Stimulated activated CD4-positive, alpha-beta T cell treated with anti-CD3 and anti-CD28 coated beads, Interleukin-12 subunit alpha, Interleukin-12 subunit beta, amount 100 ng/mL, for 24 hours (primary cell): ENCODE results near the gene KCNH1.
"Not testable (repeated sequence)": the region's sequence is repeated elsewhere in the genome, so short reads cannot be mapped to it uniquely, and the experiment has no call there.

Source experiments
- DNase-seq, 2 experiments: peaks; one replicate each; pipeline ENCODE4 v3.0.0-alpha.2; 2020; ENCODE audit warnings: low read depth in 2 of 2

Gene KCNH1

DNA sequence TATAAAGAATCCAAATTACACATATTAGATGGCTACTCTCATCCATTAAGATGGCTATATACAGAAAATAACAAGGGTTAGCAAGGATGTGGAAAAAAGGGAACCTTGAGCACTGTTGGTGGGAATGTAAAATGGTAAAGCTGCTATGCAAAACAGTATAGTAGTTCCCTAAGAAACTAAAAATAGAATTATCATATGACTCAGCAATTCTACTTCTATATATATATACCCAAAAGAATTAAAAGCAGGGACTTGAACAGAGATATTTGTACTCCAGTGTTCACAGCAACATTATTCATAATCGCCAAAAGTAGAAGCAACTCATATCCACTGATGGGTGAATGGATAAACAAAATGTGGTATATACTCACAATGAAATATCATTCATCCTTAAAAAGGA, 126.1 kb downstream of the KCNH1 start:
- no peak for DNase-seq

DNA sequence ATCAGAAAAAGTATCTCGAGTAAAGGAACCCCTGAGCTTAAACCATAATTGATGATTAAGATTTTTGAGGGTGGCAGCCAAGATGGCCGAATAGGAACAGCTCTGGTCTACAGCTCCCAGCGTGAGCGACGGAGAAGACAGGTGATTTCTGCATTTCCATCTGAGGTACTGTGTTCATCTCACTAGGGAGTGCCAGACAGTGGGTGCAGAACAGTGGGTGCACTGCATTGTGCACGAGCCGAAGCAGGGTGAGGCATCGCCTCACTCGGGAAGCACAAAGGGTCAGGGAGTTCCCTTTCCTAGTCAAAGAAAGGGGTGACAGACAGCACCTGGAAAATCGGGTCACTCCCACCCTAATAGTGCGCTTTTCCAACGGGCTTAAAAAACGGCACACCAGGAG, 138.0 kb downstream of the KCNH1 start:
- DNase-seq = not testable (repeated sequence)

DNA sequence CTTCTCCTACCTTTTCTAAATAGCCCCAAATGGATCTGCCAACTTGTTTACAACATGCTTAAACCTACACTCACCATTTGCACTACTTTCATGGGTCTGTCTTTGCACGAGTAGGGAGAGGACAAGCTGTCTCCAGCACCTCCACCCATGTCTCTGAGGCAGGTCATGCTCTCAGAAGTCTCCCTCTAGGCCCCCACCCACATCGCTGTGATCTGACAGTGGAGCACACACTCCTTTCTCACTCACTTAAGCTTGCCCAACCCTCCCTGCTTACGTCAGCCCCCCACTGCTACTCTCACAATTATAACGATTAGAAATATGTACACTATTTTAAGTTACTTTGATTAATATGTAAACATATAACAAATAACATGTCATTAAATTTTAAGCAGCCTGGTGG, 141.1 kb downstream of the KCNH1 start:
- DNase-seq = no peak

DNA sequence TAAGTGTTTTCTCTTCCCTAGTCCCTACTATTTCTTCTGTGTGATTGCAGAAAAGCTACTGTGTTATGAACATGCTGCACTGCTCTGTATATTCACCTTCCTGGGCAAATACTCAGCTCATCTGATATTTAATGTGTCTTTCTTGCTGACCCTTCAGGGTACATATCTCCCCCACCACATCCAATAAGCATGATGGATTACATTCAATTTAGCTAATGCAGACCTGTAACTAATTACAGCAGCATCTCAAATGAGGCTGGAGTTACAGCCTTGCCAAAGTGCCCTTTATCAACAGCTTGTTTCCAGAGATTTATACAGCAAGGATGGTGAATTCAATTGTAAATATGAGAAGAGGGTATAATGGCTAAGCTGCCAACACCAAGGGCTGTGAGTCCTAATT, 144.0 kb downstream of the KCNH1 start:
- no peak for DNase-seq

DNA sequence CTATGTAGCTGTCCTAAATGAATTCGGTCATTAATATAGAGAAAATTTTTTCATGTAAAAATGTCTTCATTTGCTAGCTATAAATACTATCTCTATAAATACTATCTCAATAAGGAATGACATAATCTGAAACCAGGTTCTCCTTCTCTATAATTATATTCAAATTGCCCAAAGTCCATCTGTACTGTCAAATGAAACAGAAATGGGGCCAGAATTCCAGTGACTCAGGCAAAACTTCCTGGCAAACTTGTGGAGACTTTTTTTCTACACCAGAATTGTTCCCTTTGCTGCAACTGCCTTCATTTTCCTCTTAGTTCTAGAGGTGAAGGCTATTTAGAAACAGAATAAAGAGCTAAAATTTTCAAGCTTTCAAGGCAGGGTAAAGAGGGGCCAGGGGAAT, 152.5 kb downstream of the KCNH1 start:
- DNase-seq = no peak

DNA sequence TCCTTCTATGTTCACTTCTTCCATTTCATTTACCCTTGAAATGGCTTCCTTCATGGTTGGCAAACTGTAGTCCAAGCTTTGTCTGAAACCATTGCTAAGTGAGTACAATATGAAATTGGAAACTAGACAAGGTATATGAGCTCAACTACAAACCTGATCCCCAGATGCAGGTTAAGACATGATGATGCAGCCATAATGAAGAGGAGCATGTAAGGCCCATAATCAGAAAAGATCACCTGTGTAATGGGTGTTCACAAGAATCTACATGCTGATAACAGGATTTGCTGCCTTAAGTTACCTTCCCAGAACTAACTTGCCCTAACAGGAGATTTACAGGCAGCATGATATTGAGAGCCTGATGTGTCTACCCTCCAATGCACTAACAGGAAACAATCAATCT, 153.9 kb downstream of the KCNH1 start:
- DNase-seq = no peak

DNA sequence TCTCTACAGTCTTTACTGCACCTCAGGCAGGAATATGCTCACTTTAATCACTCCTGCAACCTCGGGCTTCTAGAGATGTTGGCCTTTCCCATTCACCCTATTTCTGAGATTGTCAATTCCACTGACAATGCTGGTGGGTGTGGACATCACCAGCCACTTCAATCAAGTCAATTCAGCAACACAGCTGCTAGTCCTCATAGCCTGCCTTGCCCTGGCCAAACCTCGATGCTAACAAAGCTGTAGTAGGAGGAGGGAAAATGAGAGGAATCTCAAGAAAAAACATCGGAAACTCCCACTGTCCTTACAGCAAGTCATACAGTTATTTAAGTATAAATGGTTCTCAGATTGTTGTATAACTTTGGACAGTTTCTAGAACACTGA, 155.0 kb downstream of the KCNH1 start:
- DNase-seq = no peak

DNA sequence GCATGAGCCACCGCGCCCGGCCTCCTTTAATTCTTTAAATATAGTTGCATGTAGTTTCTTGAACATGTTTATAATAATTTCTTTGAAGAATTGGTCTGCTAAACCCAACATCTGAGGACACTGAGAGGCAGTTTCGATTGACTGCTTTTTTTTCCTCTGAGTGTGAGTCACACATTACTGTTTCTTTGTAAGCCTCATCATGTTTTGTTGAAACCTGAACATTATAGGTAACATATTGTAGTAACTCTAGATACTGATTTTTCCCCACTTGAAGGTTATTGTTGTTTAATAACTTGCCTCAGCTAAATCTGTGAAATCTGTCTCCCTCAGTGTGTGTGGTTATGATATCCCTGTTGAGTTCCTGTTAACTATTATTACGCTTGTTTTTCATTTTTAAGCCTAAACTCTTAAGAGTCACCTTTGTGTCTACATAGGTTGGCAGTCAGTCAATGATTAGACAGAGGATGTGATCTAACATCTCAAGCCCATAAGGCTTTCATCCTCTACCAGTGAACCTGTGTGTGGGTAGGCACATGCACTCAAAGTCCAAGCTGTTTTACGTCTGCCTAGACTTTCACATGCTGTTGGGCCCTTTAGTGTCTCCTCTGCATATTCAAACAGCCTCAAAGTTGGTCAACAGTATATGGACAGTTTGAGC, 155.5 kb downstream of the KCNH1 start:
- DNase-seq = no peak

DNA sequence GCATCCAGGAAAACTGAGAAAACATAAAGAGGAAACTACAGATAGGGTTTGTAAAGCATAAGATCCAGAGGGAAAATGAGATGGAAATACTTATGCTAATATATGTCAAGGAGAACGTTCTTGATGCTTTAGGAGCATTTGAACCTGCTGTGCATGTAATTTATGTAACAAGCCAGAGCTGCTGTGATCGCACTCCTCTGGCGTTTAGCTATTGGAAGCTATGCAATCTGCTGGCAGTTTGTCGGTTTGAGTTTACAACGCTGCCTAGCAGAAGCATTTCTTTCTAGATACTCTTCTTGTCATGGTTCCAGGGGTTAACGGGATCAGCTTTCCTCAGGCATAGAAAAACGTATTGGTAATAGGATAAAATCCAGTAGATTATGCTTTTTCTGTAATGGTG, 182.7 kb downstream of the KCNH1 start:
- no peak for DNase-seq

DNA sequence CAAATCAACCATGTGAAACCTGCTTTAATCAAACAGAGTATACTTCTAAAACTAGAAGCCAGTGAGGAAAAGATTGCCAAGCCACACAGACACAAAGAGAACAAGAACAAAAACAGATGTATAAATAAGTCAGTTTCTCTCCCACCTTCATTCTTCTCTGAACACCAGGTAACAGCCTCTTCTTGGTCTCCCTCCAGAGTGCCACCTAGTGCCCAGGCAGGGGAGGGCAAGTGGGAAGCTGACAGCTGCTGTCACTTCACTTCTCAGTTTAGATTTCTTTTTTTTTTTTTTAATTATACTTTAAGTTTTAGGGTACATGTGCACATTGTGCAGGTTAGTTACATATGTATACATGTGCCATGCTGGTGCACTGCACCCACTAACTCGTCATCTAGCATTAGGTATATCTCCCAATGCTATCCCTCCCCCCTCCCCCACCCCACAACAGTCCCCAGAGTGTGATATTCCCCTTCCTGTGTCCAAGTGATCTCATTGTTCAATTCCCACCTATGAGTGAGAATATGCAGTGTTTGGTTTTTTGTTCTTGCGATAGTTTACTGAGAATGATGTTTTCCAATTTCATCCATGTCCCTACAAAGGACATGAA, 183.9 kb downstream of the KCNH1 start:
- DNase-seq = peak; percentile 23 to 61

DNA sequence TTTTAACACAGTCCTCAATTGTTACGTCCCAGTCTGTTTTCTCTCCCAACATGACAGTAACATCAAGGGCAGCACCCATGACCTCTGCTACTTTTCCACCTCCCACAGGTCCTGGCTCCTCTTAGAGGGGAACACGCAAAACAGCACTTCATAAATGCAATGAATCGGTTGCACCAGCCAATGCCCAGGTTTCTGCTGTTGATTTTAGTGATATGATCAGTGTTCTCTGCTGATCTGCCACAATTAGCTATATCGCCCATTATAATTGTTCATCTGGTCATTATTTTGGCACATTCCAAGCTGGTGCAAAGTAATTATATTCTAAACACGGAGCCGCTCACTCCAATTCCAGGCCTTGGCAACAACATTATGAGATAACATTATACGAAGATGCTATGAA, 184.5 kb downstream of the KCNH1 start:
- no peak for DNase-seq

DNA sequence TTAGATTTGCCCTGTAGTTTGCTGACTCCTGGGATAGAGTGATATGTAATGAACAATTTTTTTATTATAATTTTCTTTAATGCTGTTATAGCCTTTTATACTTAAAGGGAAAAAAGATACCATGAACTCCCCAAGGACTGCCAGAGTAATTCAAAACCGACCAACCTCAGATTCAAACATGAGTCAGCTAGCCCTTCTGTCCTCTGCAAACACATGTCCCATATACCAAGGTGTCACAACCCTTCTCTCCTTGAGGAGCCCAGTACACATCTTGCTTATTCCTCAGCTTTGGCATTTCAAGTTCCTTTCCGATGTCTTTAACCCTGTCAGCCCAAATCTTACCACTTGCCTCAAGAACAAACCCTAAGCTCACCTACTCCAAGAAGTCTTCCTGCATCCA, 184.9 kb downstream of the KCNH1 start:
- no peak for DNase-seq

- DNase-seq = no peak
Measured at GRCh38 chr1:210944252-210944651, 189.7 kb downstream of the KCNH1 start.

DNA sequence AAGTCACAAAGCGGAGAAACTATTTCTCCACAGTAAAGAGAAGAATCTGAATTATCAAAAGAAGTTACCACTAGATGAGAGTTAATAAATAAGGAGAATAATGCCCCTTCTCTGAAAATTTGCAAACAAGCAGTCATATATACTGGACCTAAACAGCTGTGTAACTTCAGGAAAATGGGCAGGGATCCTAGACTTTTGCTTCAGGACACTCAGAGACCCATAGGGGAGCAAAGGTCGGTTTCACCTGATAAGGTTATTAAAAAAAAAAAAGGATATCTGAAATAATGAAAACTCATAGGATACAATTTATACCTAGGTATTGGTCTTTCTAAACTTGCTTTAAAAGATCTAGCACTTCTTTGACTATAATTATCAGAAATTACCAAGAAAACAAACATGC, 191.4 kb downstream of the KCNH1 start:
- DNase-seq = no peak

GRCh38 chr1:210940081-210940617, 193.8 kb downstream of the KCNH1 start:
- no peak for DNase-seq

DNA sequence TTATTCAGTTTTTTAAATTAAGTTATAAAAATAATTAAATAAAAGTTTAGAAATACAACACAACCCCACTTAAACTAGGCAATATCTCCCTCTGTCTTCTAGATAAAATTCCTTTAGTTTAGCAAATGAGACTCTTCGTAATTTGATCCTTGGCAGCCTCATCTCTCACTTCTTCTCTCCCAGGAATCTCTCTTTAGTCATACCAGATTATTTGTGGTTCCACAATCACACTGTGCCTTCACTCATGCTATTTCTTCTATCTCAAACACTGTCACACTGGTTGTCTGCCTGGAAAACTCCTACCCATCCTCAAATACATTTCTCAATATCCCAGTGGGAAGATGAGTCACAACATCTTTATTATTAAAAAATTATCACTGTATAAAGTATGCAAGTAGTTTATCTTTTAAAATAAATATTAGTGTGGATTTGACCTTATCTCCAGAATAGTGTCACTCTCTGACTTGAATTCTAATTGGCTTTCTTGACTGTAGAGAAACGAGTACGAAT, 195.5 kb downstream of the KCNH1 start:
- DNase-seq = no peak

DNA sequence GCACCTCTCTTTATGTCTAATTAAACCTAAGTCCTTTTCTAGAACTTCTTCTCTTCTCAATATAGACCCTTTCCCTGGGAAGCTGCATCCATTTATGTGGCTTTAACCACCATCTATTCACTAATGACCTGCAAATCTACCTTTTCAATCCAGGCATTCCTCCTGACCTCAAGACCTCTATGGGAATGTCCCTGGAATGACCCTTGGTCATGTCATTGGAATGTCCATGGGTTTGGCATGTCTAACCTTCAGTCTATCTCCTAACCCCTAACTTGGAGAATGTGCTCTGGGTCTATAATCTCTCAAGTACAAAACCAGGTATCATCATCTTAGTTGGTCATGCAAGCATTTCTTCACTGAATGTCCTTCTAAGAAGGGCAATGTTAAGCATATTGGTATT, 196.1 kb downstream of the KCNH1 start:
- no peak for DNase-seq

DNA sequence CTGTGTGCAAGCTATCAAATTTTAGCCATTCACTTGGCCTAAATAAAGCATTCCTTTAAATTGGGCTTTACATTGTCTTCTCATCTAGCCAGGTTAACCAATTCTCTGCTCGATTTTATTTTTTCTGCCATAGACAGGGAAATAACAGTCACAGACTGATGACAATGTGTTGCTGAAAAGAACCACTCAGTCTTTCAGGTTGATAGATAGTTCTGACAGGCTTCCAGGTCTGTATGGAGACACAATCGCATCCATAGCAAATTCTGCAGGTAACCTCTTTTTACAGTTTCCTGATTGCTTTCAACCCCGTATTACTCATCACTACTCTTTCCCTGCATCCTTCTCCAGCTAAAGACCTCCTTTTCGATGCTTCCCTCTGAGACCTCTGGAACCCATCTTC, 198.0 kb downstream of the KCNH1 start:
- no peak for DNase-seq

DNA sequence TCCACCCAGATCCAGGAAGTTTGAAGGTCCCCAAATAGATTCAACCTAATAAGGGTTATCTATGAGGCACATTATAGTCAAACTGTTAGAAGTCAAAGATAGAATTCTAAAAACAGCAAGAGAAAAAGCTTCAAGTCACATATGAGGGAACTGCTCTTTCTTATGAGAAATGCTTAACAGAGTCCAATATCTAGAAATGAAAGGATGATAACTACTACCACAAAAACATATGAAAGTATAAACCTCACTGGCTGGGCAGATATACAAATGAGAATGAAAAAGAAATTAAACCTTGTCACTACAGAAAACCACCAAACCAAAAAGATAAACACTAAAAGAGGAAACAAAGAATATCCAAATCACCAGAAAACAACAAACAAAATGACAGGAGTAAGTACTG, 201.8 kb downstream of the KCNH1 start:
- DNase-seq = no peak

- no peak for DNase-seq
Measured at GRCh38 chr1:210922666-210923065, 211.3 kb downstream of the KCNH1 start.

- no peak for DNase-seq
Measured at GRCh38 chr1:210920716-210921694, 212.9 kb downstream of the KCNH1 start.

DNA sequence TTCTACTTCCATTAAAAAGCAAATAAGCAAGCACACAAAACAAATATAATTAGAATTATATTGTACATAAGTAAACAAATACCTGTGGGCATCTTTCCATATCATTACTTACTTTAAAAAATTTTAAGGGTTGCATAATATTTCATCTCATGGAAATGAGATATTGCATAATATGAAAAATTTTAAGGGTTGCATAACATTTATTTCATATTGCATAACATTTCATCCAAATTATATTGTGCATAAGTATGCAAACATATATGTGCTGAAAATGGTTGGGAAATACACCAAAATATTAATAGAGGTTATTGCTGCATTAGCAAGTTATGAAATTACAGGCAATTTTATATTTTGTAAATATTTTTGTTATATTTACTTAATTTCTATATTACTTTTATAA, 213.7 kb downstream of the KCNH1 start:
- DNase-seq = no peak
